HG03439 (cell line): ENCODE results near the gene TIE1.

Experiments
- ATAC-seq: cut with Tn5 transposase; IDR thresholded peaks from one replicate; pipeline ENCODE4 v1.9.1; 2021; ENCODE audit warnings: mild to moderate bottlenecking, moderate library complexity; ENCODE audit not compliant: unreplicated experiment

The TIE1 gene

GRCh38 chr1:43311521-43311920, 10.7 kb downstream of the TIE1 start:
- no peak for ATAC-seq

DNA sequence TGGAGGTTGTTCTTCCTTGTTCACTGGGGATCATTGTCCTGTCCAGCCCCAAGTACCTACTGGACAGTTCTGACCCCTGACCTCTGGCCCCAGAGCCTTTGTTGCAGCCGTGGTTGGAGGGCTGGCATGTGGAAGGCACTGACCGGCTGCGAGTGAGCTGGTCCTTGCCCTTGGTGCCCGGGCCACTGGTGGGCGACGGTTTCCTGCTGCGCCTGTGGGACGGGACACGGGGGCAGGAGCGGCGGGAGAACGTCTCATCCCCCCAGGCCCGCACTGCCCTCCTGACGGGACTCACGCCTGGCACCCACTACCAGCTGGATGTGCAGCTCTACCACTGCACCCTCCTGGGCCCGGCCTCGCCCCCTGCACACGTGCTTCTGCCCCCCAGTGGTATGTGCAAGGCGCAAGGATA, 11.4 kb downstream of the TIE1 start:
- no peak for ATAC-seq

- ATAC-seq, result no peak
Measured at GRCh38 chr1:43312663-43313515, 12.1 kb downstream of the TIE1 start.

DNA sequence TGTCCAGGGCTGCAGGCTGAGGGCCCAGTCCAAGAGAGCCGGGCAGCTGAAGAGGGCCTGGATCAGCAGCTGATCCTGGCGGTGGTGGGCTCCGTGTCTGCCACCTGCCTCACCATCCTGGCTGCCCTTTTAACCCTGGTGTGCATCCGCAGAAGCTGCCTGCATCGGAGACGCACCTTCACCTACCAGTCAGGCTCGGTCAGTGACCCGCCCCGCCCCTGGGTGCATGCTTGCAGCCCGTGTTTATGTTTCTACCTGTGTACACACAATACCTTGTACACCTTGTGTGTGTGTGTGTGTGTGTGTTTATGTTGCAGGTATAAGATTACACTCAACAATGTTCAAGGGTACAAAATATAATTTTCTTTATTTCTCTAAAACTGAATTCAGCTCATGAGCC, 13.0 kb downstream of the TIE1 start:
- ATAC-seq, result no peak

GRCh38 chr1:43314233-43314632, 13.5 kb downstream of the TIE1 start:
- no peak for ATAC-seq

DNA sequence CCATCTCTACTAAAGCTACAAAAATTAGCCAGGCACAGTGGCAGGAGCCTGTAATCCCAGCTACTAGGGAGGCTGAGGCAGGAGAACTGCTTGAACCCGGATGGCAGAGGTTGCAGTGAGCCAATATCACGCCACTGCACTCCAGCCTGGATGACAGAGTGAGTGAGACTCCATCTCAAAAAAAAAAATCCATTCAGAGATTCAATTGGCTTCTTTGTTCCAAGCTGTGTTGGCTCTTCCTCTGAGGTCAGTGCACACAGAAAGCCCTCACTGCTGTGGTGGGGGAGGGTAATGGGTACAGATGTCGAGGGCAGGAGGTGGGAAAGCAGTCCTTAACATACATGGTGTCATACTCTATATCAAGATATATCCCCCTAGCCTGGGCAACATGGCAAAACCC, 14.7 kb downstream of the TIE1 start:
- ATAC-seq, result no peak

GRCh38 chr1:43315963-43316737, 15.4 kb downstream of the TIE1 start:
- ATAC-seq, result no peak

DNA sequence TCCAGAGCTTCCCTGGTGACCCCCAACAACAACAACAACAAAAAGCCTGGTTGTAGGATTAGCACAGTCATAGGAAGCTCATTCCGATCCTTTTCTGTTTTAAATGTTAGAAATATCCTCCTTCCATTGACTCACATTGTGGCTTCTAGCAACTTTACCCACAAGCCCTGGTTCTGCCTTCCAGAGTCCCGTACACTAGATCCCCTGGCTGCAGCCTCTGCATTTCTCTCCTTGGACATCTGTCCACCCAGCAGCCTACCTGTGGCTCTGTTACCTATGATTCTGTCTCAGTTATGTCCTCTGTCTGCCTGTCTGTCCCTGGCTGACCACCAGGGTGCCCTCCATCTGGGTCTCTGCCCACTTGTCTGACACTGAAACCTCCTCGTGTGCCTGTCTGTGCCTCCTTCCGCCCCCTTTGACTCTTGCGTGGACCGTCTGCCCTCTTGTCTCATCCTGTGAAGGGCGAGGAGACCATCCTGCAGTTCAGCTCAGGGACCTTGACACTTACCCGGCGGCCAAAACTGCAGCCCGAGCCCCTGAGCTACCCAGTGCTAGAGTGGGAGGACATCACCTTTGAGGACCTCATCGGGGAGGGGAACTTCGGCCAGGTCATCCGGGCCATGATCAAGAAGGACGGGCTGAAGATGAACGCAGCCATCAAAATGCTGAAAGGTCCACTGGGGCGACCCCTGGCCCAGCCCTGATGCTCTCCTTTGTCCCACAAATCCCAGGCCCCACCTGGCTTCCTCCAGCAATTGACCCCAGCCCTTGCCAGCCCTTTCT, 16.1 kb downstream of the TIE1 start:
- no peak for ATAC-seq

- ATAC-seq, result no peak
Measured at GRCh38 chr1:43317817-43318471, 17.2 kb downstream of the TIE1 start.

DNA sequence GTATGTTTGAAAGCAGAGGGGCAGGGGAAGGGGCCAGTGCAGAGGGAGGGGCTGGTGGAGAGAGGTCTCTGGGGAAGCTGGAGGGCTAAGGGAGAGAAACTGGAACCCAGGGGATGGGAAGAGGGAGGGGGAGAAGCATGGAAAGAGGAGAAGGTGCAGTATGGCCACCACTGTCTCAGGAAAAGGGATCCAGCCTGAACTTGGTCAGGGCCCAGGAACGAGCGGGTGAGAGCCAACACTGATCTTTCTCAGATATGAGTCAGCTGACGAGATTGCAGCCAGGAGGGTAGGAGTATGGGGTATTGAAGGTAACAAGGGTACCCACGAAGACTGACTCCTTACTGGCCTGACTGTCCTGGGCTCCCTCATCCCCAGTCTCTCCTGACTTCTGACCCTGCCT, 18.0 kb downstream of the TIE1 start:
- no peak for ATAC-seq

GRCh38 chr1:43319288-43319687, 18.5 kb downstream of the TIE1 start:
- ATAC-seq, result no peak

- ATAC-seq, result no peak
Measured at GRCh38 chr1:43319766-43320165, 19.0 kb downstream of the TIE1 start.

DNA sequence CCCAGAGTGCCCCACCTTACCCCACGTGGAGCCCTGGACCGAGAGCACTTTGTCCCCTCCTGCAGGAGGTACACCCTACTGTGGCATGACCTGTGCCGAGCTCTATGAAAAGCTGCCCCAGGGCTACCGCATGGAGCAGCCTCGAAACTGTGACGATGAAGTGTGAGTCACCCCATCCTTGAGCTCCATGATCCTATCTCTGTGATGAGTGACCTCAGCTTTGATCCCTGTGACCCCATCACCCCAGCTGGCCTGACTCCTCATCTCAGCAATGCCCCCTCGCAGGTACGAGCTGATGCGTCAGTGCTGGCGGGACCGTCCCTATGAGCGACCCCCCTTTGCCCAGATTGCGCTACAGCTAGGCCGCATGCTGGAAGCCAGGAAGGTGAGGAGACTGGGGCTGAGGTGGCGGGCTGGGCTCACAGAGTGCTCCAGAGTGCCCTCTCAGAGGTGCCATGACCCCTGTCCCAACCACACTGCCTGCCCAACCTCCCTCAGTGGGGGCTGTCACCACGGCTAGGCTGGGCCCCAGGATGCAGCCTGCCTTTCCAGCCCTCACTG, 20.6 kb downstream of the TIE1 start:
- no peak for ATAC-seq

GRCh38 chr1:43322506-43322905, 21.7 kb downstream of the TIE1 start:
- ATAC-seq, result no peak

DNA sequence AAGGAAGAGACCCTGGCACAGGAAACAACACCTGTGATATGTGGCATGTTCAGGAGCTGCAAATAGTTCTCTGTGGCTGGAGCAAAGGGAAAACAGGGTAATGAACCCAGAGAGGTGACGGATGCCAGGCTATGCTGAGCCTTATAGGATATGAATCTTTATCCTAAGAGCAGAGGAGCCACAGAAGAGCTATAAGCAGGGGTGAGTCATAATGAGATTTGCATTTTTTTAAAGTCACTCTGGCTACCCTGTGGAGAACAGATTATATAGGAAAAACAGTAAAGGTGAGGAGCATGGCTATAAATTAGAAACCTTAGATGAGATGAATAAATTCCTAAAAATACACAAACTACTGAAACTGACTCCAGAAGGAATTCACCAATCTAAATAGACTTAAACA, 24.0 kb downstream of the TIE1 start:
- ATAC-seq, result no peak

GRCh38 chr1:43325381-43325780, 24.6 kb downstream of the TIE1 start:
- no peak for ATAC-seq

DNA sequence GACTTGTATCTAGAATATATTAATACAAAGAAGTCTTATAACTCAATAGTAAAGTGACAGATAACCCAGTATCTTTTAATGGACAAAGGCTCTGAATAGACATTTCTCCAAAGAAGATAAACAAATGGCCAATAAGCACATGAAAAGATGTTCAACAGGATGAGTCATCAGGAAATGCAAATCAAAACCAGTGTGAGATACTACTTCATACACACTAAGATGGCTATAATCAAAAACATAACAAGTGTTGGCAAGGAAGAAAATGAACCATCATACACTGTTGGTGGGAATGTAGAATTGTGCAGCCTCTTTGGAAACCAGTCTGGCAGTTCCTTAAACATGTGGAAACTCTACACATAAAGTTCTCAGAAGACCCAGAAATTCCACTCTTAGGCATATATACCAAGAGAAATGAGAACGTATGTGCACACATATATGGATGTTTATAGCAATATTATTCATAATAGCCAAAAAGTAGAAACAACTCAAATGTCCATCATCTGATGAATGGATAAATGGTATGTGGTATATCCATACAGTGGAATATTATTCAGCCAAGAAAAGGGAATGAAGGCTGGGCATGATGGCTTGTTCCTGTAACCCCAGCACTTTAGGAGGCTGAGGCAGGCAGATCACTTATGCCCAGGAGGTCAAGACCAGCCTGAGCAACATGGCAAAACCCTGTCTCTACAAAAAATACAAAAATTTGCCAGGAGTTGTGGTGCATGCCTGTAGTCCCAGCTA, 26.9 kb downstream of the TIE1 start:
- no peak for ATAC-seq

DNA sequence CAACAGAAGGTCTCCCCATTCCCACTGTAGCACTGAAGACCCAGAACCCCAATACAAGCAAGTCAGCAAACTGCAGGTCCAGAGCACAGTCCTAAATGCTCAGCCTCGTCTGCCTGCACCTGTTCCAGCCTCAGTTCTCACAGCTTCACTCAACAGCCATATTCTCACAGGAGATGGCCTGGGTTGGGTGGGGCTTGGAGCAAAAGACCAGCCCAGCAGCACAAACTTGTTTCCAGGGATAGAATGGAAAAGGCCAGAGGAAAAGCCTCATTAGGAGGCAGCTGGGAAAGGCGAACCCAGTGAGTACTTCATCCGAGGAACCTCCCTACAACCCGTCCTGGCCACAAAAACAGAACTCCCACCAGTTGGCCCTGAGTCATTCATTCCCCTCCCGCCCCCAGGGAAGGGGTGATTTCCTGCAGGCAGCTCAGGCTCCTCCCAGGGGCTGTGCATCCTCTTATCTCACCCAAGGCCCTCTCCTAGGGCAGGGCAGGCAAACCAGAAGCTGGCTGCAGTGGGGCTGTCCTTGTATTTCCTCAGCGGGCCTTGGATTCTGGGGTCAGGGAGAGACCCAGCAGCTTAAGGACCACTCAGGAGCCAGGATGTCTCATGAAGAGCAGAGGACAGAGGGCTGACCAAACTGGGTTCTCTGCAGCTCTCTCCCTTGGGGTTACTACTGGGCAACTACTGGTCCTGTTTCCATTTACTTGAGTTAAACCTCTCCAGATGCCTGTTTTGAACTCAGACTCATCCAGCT, 29.4 kb downstream of the TIE1 start:
- ATAC-seq, result no peak

GRCh38 chr1:43331688-43332087, 30.9 kb downstream of the TIE1 start:
- no peak for ATAC-seq
